Esophagus muscularis mucosa (tissue), 4 donors: ENCODE data around the gene CTSD. TPM values are rescaled to one million over a fixed set of nuclear protein-coding genes. Genes with fewer than 3 reads are reported as not detected.

ENCODE experiments used
- DNase-seq: peaks from one replicate; pipeline ENCODE4 v3.0.0-alpha.2; 2017; ENCODE audit errors: extremely low spot score
- H3K27ac ChIP-seq, 4 donors: fragments of 200-600 bp; sonication (generic); replicated peaks in 1 of 4; 1 replicate in 3 of 4; 2 replicates in 1 of 4; pipeline ENCODE4 v1.5.1; 2016 to 2019; ENCODE audit warnings: mild to moderate bottlenecking in 1 of 4
- H3K27me3 ChIP-seq, 4 donors: fragments of 200-600 bp; sonication (generic); one replicate each; pipeline versions ENCODE4 v1.5.1 to v1.6.0; 2016 to 2019
- H3K36me3 ChIP-seq, 4 donors: fragments of 200-600 bp; sonication (generic); one replicate each; pipeline ENCODE4 v1.5.1; 2016 to 2019
- H3K4me1 ChIP-seq, 4 donors: fragments of 200-600 bp; sonication (generic); one replicate each; pipeline ENCODE4 v1.5.1; 2016 to 2019
- H3K4me3 ChIP-seq, 4 donors: fragments of 200-600 bp; sonication (generic); 1 replicate in 2 of 4; 2 replicates in 2 of 4; pipeline ENCODE4 v1.5.1; 2016 to 2019; ENCODE audit warnings: mild to moderate bottlenecking in 4 of 4, moderate library complexity in 1 of 4
- H3K9me3 ChIP-seq, 4 donors: fragments of 200-600 bp; sonication (generic); 1 replicate in 3 of 4; 2 replicates in 1 of 4; pipeline ENCODE4 v1.5.1; 2016 to 2019
- CTCF ChIP-seq, 3 experiments: fragments of 200-600 bp in 2 of 3; fragments of 450-650 bp in 1 of 3; sonication (generic) in 2 of 3; IDR thresholded peaks; one replicate each; pipeline ENCODE4 v1.5.1; 2017 to 2019; ENCODE audit warnings: antibody characterized with exemption in 3 of 3, mild to moderate bottlenecking in 2 of 3, moderate library complexity in 1 of 3
- EP300 ChIP-seq: sonication (generic); formaldehyde crosslinking; IDR thresholded peaks from one replicate; pipeline ENCODE4 v1.6.1; 2017; ENCODE audit warnings: antibody characterized with exemption
- POLR2A ChIP-seq: fragments of 450-650 bp; IDR thresholded peaks from one replicate; pipeline ENCODE4 v1.6.1; 2017; ENCODE audit warnings: antibody characterized with exemption, moderate library complexity, mild to moderate bottlenecking, low read depth
- POLR2AphosphoS5 ChIP-seq, 2 donors: sonication (generic); formaldehyde crosslinking; IDR thresholded peaks; one replicate each; pipeline ENCODE4 v1.6.1; 2017; ENCODE audit warnings: antibody characterized with exemption in 2 of 2
- whole genome bisulfite sequencing: methylation state at CpG from one replicate; pipeline ENCODE4 v1.1.5; 2018; 5-methylcytosine and 5-hydroxymethylcytosine counted together
- intact Hi-C: fragments of 100-400 bp; cut with DNase I; formaldehyde crosslinking; loops from one replicate; pipeline ENCODE4 v1.15.1; 2023
- total RNA-seq, 4 donors: library from RNA; depleted of rRNA; stranded (reverse); fragments of >200 nt; gene quantifications; one replicate each; pipeline versions ENCODE4 v1.1.0 to v1.2.1, GENCODE V29; 2016

The CTSD gene
- total RNA-seq, 4 donors from 2014 or later, result 186 to 338 (median 270) TPM

- Histone ChIP-seq H3K36me3 (peaks cover 10 to 20% (median 15%) of the 10 kb centered on the region in 4 donors), H3K27me3 (peaks cover 0 to 36% (median 0%) of the 10 kb centered on the region in 4 donors), H3K27ac (no peak overlapping the region), H3K4me3 (peak overlapping the region; percentile 28 to 45 (median 30)), H3K9me3 (no peaks in the 10 kb centered on the region), H3K4me1 (peaks cover 31 to 48% (median 39%) of the 10 kb centered on the region in 4 donors)
- TF ChIP-seq EP300 (no peak), CTCF (IDR thresholded peaks at IDR 0.05) (no peak), POLR2AphosphoS5 (IDR thresholded peaks at IDR 0.05) (no peak), POLR2A (no peak)
- intact Hi-C loops, result no loop called here
- DNase-seq, result no peak
- WGBS, result 7% methylated on average over 4 of the region's 84 CpGs
Observed at GRCh38 chr11:1748636-1749394, 14.9 kb downstream of the CTSD start.

GRCh38 chr11:1747753-1748635 lies 15.7 kb downstream of the CTSD start:
- DNase-seq, result no peak
- intact Hi-C loops, result no loop called here
- TF ChIP-seq POLR2A (no peak), POLR2AphosphoS5 (IDR thresholded peaks at IDR 0.05) (no peak), EP300 (no peak), CTCF (IDR thresholded peaks at IDR 0.05) (no peak)
- Histone ChIP-seq H3K4me1 (peaks cover 31 to 41% (median 39%) of the 10 kb centered on the region in 4 donors), H3K27ac (no peak overlapping the region), H3K4me3 (peak overlapping the region; percentile 28 to 45 (median 30)), H3K9me3 (no peaks in the 10 kb centered on the region), H3K27me3 (peaks cover 0 to 36% (median 0%) of the 10 kb centered on the region in 4 donors), H3K36me3 (peaks cover 2 to 11% (median 7%) of the 10 kb centered on the region in 4 donors)
- WGBS, result 72% methylated on average over 21 of the region's 72 CpGs

GRCh38 chr11:1746956-1747752 lies 16.6 kb downstream of the CTSD start:
- Histone ChIP-seq H3K4me3 (no peak overlapping the region), H3K36me3 (peaks cover 0 to 3% (median 0%) of the 10 kb centered on the region in 4 donors), H3K4me1 (peaks cover 31 to 39% (median 36%) of the 10 kb centered on the region in 4 donors), H3K27ac (no peak overlapping the region), H3K27me3 (peaks cover 0 to 36% (median 0%) of the 10 kb centered on the region in 4 donors), H3K9me3 (no peaks in the 10 kb centered on the region)
- 95% methylated on average over 12 of the region's 21 CpGs for WGBS
- no peak for DNase-seq
- TF ChIP-seq EP300, result no peak
- no peak for TF ChIP-seq CTCF (IDR thresholded peaks at IDR 0.05)
- TF ChIP-seq POLR2AphosphoS5 (IDR thresholded peaks at IDR 0.05), result no peak
- TF ChIP-seq POLR2A, result no peak
- intact Hi-C loops, result no loop called here

- no peak overlapping the region for H3K27ac ChIP-seq
- TF ChIP-seq POLR2A, result no peak
- no peak for TF ChIP-seq CTCF (IDR thresholded peaks at IDR 0.05)
- no peak for TF ChIP-seq EP300
- TF ChIP-seq POLR2AphosphoS5 (IDR thresholded peaks at IDR 0.05), result no peak
- WGBS, result 77% methylated on average over 18 of the region's 22 CpGs
Observed at GRCh38 chr11:1746511-1746931, 17.2 kb downstream of the CTSD start.

More at GRCh38 chr11:1746511-1746931, 17.2 kb downstream of the CTSD start:
- H3K4me1 ChIP-seq, result peaks cover 27 to 38% (median 32%) of the 10 kb centered on the region in 4 donors
- no peaks in the 10 kb centered on the region for H3K36me3 ChIP-seq
- DNase-seq, result no peak
- intact Hi-C loops, result no loop called here
- no peak overlapping the region for H3K4me3 ChIP-seq
- H3K27me3 ChIP-seq, result peaks cover 0 to 41% (median 0%) of the 10 kb centered on the region in 4 donors
- H3K9me3 ChIP-seq, result no peaks in the 10 kb centered on the region
